Neural cell (in vitro differentiated cells): ENCODE measurements around the gene CACNA2D4. TPM values are rescaled to one million over a fixed set of nuclear protein-coding genes. Genes with fewer than 3 reads are reported as not detected.

Source experiments
- H2AFZ ChIP-seq: fragments of 200-600, 300-800 bp; sonication (generic), shearing (Covaris generic); 2 replicates; pipeline ENCODE4 v1.6.0; 2014; ENCODE audit warnings: low read depth, mild to moderate bottlenecking, antibody characterized with exemption, low read length, moderate library complexity
- H3F3A ChIP-seq: fragments of 200-600 bp; shearing (Covaris generic); 2 replicates; pipeline ENCODE4 v1.6.1; 2016; ENCODE audit warnings: mild to moderate bottlenecking, moderate library complexity, mixed read lengths, antibody characterized with exemption, low read length; ENCODE audit not compliant: insufficient read depth, poor library complexity, severe bottlenecking
- H3K27ac ChIP-seq: fragments of 200-600, 300-800 bp; sonication (generic), shearing (Covaris generic); 2 replicates; pipeline ENCODE4 v1.5.1; 2014; ENCODE audit warnings: mild to moderate bottlenecking, low read length, moderate library complexity
- H3K27me3 ChIP-seq: fragments of 300-800, 200-600 bp; sonication (generic), shearing (Covaris generic); 2 replicates; pipeline ENCODE4 v1.6.0; 2014; ENCODE audit warnings: mild to moderate bottlenecking, low read depth, low read length, moderate library complexity; ENCODE audit not compliant: insufficient read depth
- H3K36me3 ChIP-seq: fragments of 300-800, 200-600 bp; sonication (generic), shearing (Covaris generic); 2 replicates; pipeline ENCODE4 v1.5.1; 2014; ENCODE audit warnings: mild to moderate bottlenecking, antibody characterized with exemption, low read length, moderate library complexity; ENCODE audit not compliant: insufficient read depth
- H3K4me2 ChIP-seq: fragments of 300-800, 200-600 bp; sonication (generic), shearing (Covaris generic); 2 replicates; pipeline ENCODE4 v1.6.0; 2014; ENCODE audit warnings: mild to moderate bottlenecking, low read length
- H3K4me3 ChIP-seq: fragments of 300-800, 200-600 bp; sonication (generic), shearing (Covaris generic); 2 replicates; pipeline ENCODE4 v1.5.1; 2014; ENCODE audit warnings: mild to moderate bottlenecking, low read length, moderate library complexity
- H3K79me2 ChIP-seq: fragments of 200-600 bp; shearing (Covaris generic); replicated peaks from 2 replicates; pipeline ENCODE4 v1.6.0; 2014; ENCODE audit warnings: mild to moderate bottlenecking, low read length, moderate library complexity; ENCODE audit not compliant: insufficient read depth
- H3K9ac ChIP-seq: fragments of 300-800, 200-600 bp; sonication (generic), shearing (Covaris generic); 2 replicates; pipeline ENCODE4 v1.6.1; 2016; ENCODE audit warnings: mild to moderate bottlenecking, low read length, mixed read lengths
- H3K9me2 ChIP-seq: fragments of 200-600 bp; shearing (Covaris generic); 2 replicates; pipeline ENCODE4 v1.6.1; 2016; ENCODE audit warnings: mild to moderate bottlenecking, low read length, mixed read lengths; ENCODE audit not compliant: insufficient read depth
- H3K9me3 ChIP-seq: fragments of 200-600, 300-800 bp; sonication (generic), shearing (Covaris generic); 2 replicates; pipeline ENCODE4 v1.6.1; 2016; ENCODE audit warnings: mild to moderate bottlenecking, mixed run types, low read length, moderate library complexity, mixed read lengths
- H4K20me1 ChIP-seq: fragments of 200-600 bp; shearing (Covaris generic); 2 replicates; pipeline ENCODE4 v1.6.1; 2016; ENCODE audit warnings: mild to moderate bottlenecking, mixed run types; ENCODE audit not compliant: insufficient read depth
- EP300 ChIP-seq: fragments of 450-650 bp; conservative IDR thresholded peaks from 2 replicates; pipeline ENCODE4 v1.6.1; 2014; ENCODE audit warnings: antibody characterized with exemption, mild to moderate bottlenecking, moderate library complexity; ENCODE audit not compliant: poor library complexity, severe bottlenecking
- EZH2 ChIP-seq: fragments of 200-600, 300-800 bp; shearing (Covaris generic), sonication (generic); IDR thresholded peaks from 2 replicates; pipeline ENCODE4 v1.6.1; 2014; ENCODE audit warnings: antibody characterized with exemption, low read length, borderline replicate concordance, mild to moderate bottlenecking; ENCODE audit not compliant: insufficient read depth, poor library complexity, severe bottlenecking
- MXI1 ChIP-seq: fragments of 450-650 bp; conservative IDR thresholded peaks from 2 replicates; pipeline ENCODE4 v1.6.1; 2014; ENCODE audit warnings: antibody characterized with exemption, mild to moderate bottlenecking; ENCODE audit not compliant: poor library complexity, severe bottlenecking
- POLR2AphosphoS5 ChIP-seq: IDR thresholded peaks from 2 replicates; pipeline ENCODE4 v1.6.1; 2012
- RAD21 ChIP-seq: fragments of 450-650 bp; conservative IDR thresholded peaks from 2 replicates; pipeline ENCODE4 v1.6.1; 2014; ENCODE audit warnings: antibody characterized with exemption, mild to moderate bottlenecking, moderate library complexity
- SMC3 ChIP-seq: fragments of 450-650 bp; conservative IDR thresholded peaks from 2 replicates; pipeline ENCODE4 v1.6.1; 2014; ENCODE audit warnings: antibody characterized with exemption, mild to moderate bottlenecking, moderate library complexity; ENCODE audit not compliant: poor library complexity
- TAF1 ChIP-seq: IDR thresholded peaks from 2 replicates; pipeline ENCODE4 v1.6.1; 2012; ENCODE audit warnings: low read depth
- polyA plus RNA-seq: library from polyadenylated mRNA; depleted of rRNA; stranded (reverse); fragments of >200 nt; gene quantifications from 2 replicates; pipeline ENCODE4 v1.2.3, GENCODE V29; 2014
- TF ChIP-seq, protein P1 (sequence below): IDR thresholded peaks from 2 replicates; pipeline ENCODE4 v1.6.1; 2012; ENCODE audit warnings: borderline replicate concordance
- TF ChIP-seq, protein P2 (sequence below): fragments of 450-650 bp; IDR thresholded peaks from 2 replicates; pipeline ENCODE4 v1.5.1; 2014; ENCODE audit warnings: antibody characterized with exemption, mild to moderate bottlenecking, moderate library complexity; ENCODE audit not compliant: poor library complexity, severe bottlenecking

The CACNA2D4 gene
- polyA plus RNA-seq, 1 donor from 2014 or later = not detected

GRCh38 chr12:1927051-1927680, 8.7 kb upstream of the CACNA2D4 start:
- Histone ChIP-seq H3K9me3 (no peaks in the 10 kb centered on the region), H3K9ac (no peak overlapping the region), H2AFZ (no peak overlapping the region), H3K79me2 (no peaks in the 10 kb centered on the region), H3F3A (no peaks in the 10 kb centered on the region), H4K20me1 (no peaks in the 10 kb centered on the region), H3K27me3 (no peaks in the 10 kb centered on the region), H3K4me2 (no peak overlapping the region), H3K36me3 (no peaks in the 10 kb centered on the region), H3K4me3 (no peak overlapping the region), H3K27ac (no peak overlapping the region), H3K9me2 (no peaks in the 10 kb centered on the region)
- TF ChIP-seq EP300 (no peak), TAF1 (no peak), SMC3 (no peak), EZH2 (no peak), POLR2AphosphoS5 (no peak), MXI1 (no peak), RAD21 (no peak)
- TF ChIP-seq, protein P1, sequence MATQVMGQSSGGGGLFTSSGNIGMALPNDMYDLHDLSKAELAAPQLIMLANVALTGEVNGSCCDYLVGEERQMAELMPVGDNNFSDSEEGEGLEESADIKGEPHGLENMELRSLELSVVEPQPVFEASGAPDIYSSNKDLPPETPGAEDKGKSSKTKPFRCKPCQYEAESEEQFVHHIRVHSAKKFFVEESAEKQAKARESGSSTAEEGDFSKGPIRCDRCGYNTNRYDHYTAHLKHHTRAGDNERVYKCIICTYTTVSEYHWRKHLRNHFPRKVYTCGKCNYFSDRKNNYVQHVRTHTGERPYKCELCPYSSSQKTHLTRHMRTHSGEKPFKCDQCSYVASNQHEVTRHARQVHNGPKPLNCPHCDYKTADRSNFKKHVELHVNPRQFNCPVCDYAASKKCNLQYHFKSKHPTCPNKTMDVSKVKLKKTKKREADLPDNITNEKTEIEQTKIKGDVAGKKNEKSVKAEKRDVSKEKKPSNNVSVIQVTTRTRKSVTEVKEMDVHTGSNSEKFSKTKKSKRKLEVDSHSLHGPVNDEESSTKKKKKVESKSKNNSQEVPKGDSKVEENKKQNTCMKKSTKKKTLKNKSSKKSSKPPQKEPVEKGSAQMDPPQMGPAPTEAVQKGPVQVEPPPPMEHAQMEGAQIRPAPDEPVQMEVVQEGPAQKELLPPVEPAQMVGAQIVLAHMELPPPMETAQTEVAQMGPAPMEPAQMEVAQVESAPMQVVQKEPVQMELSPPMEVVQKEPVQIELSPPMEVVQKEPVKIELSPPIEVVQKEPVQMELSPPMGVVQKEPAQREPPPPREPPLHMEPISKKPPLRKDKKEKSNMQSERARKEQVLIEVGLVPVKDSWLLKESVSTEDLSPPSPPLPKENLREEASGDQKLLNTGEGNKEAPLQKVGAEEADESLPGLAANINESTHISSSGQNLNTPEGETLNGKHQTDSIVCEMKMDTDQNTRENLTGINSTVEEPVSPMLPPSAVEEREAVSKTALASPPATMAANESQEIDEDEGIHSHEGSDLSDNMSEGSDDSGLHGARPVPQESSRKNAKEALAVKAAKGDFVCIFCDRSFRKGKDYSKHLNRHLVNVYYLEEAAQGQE = no peak
- TF ChIP-seq, protein P2, sequence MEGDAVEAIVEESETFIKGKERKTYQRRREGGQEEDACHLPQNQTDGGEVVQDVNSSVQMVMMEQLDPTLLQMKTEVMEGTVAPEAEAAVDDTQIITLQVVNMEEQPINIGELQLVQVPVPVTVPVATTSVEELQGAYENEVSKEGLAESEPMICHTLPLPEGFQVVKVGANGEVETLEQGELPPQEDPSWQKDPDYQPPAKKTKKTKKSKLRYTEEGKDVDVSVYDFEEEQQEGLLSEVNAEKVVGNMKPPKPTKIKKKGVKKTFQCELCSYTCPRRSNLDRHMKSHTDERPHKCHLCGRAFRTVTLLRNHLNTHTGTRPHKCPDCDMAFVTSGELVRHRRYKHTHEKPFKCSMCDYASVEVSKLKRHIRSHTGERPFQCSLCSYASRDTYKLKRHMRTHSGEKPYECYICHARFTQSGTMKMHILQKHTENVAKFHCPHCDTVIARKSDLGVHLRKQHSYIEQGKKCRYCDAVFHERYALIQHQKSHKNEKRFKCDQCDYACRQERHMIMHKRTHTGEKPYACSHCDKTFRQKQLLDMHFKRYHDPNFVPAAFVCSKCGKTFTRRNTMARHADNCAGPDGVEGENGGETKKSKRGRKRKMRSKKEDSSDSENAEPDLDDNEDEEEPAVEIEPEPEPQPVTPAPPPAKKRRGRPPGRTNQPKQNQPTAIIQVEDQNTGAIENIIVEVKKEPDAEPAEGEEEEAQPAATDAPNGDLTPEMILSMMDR = no peak

DNA sequence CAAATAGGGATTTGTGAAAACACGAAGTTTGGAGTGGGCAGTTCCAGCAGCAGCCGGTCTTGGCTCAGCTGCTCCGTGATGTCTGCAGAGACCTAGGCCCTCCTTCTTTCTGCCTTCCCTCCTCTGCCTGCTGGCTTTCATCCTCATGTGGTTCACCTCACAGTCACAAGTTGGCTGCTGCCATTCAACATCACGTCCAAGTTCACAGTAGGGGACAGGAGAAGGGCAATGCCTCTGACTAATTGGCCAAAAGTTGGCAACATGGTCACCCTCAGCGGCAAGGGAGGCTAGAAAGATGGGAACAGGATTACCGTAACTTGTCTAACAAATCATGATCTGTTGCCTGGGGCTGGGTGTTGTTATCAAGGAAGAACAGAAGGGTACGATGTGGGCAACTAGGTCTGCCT, 7.8 kb upstream of the CACNA2D4 start:
- Histone ChIP-seq H3K9me2 (no peaks in the 10 kb centered on the region), H3K9me3 (no peaks in the 10 kb centered on the region), H3K36me3 (no peaks in the 10 kb centered on the region), H3K4me2 (no peak overlapping the region), H3F3A (no peaks in the 10 kb centered on the region), H3K79me2 (no peaks in the 10 kb centered on the region), H4K20me1 (no peaks in the 10 kb centered on the region), H3K27ac (no peak overlapping the region), H3K4me3 (no peak overlapping the region), H3K9ac (no peak overlapping the region), H2AFZ (no peak overlapping the region), H3K27me3 (no peaks in the 10 kb centered on the region)
- TF ChIP-seq EP300 (no peak), MXI1 (no peak), EZH2 (no peak), POLR2AphosphoS5 (no peak), TAF1 (no peak), SMC3 (no peak), RAD21 (no peak)
- TF ChIP-seq, protein P2 = no peak
- TF ChIP-seq, protein P1 = no peak
